ENCODE data around the gene SCD5.
A peak's percentile ranks its signal among the peaks of the same experiment; 100 is the strongest.

The SCD5 gene

DNA sequence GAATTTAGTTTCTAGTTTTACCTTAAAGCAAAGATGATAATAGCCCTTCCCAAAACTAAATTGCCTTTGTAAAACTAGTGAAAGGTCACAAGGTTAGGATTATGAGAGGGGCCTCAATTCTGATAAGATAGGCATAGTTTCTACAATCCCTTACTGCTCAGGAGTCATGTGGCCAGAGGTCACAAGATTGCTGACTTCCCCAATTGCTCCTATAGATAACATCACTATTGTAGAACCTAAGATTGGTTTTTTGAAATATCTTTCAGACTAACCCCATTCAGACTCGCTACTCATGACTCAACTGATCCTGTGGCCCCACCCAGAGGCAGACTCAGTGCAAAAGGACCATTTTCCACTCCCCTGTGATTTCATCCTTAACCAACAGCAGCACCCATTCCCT is 70.3 kb downstream of the SCD5 start:
- no peak overlapping the region for H3K4me3 ChIP-seq (ENCODE audit: low read depth, low read length)
- DNase-seq (ENCODE audit: low read depth), result no peak
- TF ChIP-seq CTCF (IDR thresholded peaks at IDR 0.05; ENCODE audit: insufficient read depth, low read depth, low read length, missing control alignments), result no peak

DNA sequence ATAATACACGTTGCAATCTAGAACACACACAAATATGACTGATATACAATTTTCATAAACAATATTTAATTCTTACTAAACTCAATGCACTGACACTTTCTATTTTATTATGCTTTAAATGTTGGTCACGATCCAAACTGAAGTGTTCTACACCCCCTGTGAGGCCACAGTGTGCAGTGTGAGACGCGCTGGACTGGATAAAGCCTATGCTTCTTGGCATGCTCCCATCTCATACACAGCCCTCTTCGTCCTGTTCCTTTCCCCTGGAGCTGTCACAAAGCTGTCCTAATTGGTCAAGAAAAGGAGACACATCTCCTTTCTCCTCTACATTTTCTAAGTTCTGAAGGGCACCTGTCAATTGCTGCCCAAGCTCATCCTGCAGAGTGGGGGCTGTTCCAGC is 72.0 kb downstream of the SCD5 start:
- no peak for DNase-seq (ENCODE audit: low read depth)
- no peak overlapping the region for H3K4me3 ChIP-seq (ENCODE audit: low read depth, low read length)
- no peak for TF ChIP-seq CTCF (IDR thresholded peaks at IDR 0.05; ENCODE audit: insufficient read depth, low read depth, low read length, missing control alignments)

DNA sequence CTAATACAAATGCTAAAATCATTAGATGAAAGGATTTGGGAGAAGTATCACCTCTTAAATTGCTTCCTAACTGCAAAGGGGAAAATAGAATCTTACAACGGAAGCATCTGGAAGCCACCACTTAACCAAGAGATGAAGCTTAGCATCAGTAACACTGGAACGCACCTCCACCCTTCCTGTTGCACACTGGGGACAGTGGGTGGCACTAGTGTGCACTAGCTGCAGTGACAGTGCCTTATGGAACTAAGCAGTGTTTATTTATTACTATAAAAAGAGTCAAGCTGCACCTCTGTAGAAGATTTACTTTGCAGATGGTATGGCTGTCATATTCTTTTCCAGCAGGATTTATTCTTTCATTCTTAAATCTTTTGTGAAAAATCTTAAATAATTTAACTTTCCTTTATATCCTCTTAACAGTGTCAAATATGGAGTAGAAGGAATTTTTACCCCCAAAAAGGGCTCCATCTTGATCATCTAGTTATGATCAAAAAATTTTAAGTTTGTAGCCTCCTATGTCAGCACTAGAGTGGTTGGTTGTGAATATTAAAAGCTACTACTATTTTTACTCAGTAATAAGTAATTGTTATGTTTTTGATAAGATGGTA is 76.7 kb downstream of the SCD5 start:
- no peak overlapping the region for H3K4me3 ChIP-seq (ENCODE audit: low read depth, low read length)
- TF ChIP-seq CTCF (IDR thresholded peaks at IDR 0.05; ENCODE audit: insufficient read depth, low read depth, low read length, missing control alignments), result peak; percentile 60
- DNase-seq (ENCODE audit: low read depth), result peak; percentile 53

DNA sequence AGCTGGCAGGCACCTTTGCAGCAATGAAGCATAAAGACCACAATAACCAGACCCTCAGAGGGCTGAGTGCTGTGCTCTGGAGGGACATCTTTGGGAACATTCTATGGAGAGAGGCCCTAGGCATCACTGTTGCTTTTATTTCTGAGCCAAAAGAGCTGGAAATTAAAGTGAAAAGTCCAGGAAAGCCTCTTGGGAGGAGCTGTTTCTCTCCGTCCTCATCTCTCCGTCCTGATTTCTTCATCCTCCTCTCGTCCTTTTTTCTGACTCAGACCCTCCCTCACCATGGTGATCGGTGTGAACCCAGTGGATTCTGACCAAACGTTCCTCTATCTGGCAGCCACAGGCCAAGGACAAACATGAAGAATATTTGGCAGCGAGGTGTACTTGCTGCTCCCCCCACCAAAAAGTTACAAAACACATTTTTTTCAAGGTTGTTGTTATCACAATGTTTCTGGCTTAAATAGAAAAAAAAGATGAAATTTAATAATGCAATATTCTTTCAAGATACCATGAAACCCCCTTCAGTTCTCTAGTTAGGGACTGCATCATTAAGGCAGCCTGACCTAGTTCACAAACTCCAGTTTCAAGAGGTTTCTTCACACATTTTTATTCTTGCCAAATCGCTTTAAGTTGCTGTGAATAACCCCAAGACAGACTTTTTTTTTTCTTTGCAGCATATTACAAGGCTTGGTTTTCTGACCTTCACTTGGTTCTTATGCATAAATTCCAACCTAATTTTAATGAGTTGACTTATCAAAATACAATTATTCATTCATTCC is 80.2 kb downstream of the SCD5 start:
- no peak overlapping the region for H3K4me3 ChIP-seq (ENCODE audit: low read depth, low read length)

DNA sequence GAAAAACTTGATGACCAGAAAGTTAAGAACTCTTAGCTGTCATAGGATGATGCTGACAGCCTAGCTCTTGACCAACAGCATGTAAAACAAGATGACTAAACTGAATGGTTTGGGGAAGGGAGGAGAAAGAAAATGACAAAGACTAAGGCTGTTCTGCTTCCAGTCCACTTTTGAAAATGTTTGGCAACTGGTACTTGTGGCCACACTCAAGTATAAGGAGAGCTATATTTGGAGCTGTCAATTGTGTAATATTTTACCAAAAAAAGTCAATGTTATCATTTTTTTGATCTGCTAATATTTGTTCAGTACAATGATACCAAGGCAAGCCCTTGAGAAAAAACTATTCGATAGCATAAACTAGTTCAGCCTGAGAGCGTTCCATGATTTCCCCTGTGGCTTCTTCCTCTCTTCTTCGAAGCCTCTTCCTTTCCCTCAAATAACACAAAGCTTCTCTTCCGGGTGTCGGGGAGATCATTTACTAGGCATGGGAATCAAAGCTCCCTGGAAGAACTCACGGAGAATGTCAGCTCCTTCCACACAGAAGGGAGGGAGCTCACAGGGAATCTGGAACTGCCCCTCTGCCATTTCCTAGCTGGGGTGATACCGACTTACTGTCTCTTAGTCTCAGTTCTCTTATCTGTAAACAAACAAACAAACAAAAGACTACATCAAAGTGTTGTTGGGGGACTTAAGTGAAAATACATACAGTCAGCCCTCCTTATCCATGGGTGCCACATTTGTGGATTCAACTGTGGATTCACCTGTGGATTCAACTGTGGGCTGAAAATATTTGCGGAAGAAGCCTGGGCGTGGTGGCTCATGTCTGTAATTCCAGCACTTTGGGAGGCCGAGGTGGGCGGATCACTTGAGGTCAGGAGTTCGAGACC is 82.6 kb downstream of the SCD5 start:
- H3K4me3 ChIP-seq (ENCODE audit: low read depth, low read length), result no peak overlapping the region
- TF ChIP-seq CTCF (IDR thresholded peaks at IDR 0.05; ENCODE audit: insufficient read depth, low read depth, low read length, missing control alignments), result no peak
- DNase-seq (ENCODE audit: low read depth), result no peak

More for the DNA sequence above, 80.2 kb downstream of the SCD5 start:
- DNase-seq (ENCODE audit: low read depth), result no peak
- TF ChIP-seq CTCF (IDR thresholded peaks at IDR 0.05; ENCODE audit: insufficient read depth, low read depth, low read length, missing control alignments), result no peak

GRCh38 chr4:82713856-82714255 is 84.7 kb downstream of the SCD5 start:
- no peak for DNase-seq (ENCODE audit: low read depth)
- no peak for TF ChIP-seq CTCF (IDR thresholded peaks at IDR 0.05; ENCODE audit: insufficient read depth, low read depth, low read length, missing control alignments)
- H3K4me3 ChIP-seq (ENCODE audit: low read depth, low read length), result no peak overlapping the region

Data from GM12865 (cell line).